ENCODE data around the gene ESYT2. TPM values are rescaled to one million over a fixed set of nuclear protein-coding genes. Genes with fewer than 3 reads are reported as not detected.

Gene ESYT2
- total RNA-seq, 1 experiment from 2014 or later: 68.2 TPM

GRCh38 chr7:158854681-158855081, 25.4 kb upstream of the ESYT2 start (continued):
- no peak for TF ChIP-seq REST (IDR thresholded peaks at IDR 0.05; ENCODE audit: low read depth)
- no peak for TF ChIP-seq RAD21 (IDR thresholded peaks at IDR 0.05; ENCODE audit: low read depth)
- no peak for TF ChIP-seq CBX3 (IDR thresholded peaks at IDR 0.05; ENCODE audit: low read depth)
- TF ChIP-seq MAX (IDR thresholded peaks at IDR 0.05): no peak

GRCh38 chr7:158850545-158851102, 21.3 kb upstream of the ESYT2 start:
- Histone ChIP-seq H3K27ac (ENCODE audit: low read depth, low read length) (no peak overlapping the region), H3K79me2 (ENCODE audit: insufficient read depth, low read length) (no peaks in the 10 kb centered on the region), H2AFZ (ENCODE audit: low read depth, low read length, poor library complexity, severe bottlenecking) (no peak overlapping the region), H4K20me1 (ENCODE audit: insufficient read depth) (no peaks in the 10 kb centered on the region), H3K9ac (ENCODE audit: low read length) (no peak overlapping the region), H3K4me3 (replicated peaks in 1 of 2; ENCODE audit: low read depth in 1 of 2, low read length in 2 of 2) (no peak overlapping the region), H3K4me2 (ENCODE audit: low read length) (no peak overlapping the region), H3K9me3 (ENCODE audit: control insufficient read depth in 1 of 2, insufficient read depth in 1 of 2, low read depth in 1 of 2, low read length in 2 of 2) (no peaks in the 10 kb centered on the region), H3K36me3 (ENCODE audit: control insufficient read depth in 1 of 2, insufficient read depth in 2 of 2, low read length in 2 of 2) (no peaks in the 10 kb centered on the region), H3K9me2 (ENCODE audit: insufficient read depth) (no peaks in the 10 kb centered on the region), H3K4me1 (ENCODE audit: control insufficient read depth in 1 of 2, insufficient read depth in 2 of 2, low read length in 2 of 2) (peaks cover 0 to 5% of the 10 kb centered on the region in 2 experiments; a peak in 2 of 4 replicates), H3K27me3 (ENCODE audit: insufficient read depth, low read length) (no peaks in the 10 kb centered on the region)
- no peak for ATAC-seq
- ChIA-PET CTCF (no interaction called here), RAD21 (ENCODE audit: low non-redundant PET in 1 of 2, low total read pairs in 2 of 2, uncharacterized antibody in 2 of 2, unreplicated experiment in 2 of 2) (no interaction called here), POLR2A (interaction anchor here (1.8 kb wide), 1 partner anchor 21 kb away, joined by 4 read pairs; no protein-coding TSS in a partner anchor)
- no TSS peak for BruUV-seq (replicated peaks)
- no peak for DNase-seq (ENCODE audit: low read depth, low spot score)
- intact Hi-C loops (cut with micrococcal nuclease): no loop called here
- TF ChIP-seq EZH2phosphoT487 (IDR thresholded peaks at IDR 0.05; ENCODE audit: borderline replicate concordance) (no peak), CBX3 (IDR thresholded peaks at IDR 0.05; ENCODE audit: low read depth) (no peak), EZH2 (IDR thresholded peaks at IDR 0.05) (no peak), JUND (IDR thresholded peaks at IDR 0.05) (no peak), POLR2AphosphoS5 (IDR thresholded peaks at IDR 0.05; ENCODE audit: low read depth, low read length) (no peak), YY1 (IDR thresholded peaks at IDR 0.05; ENCODE audit: extremely low read depth, insufficient replicate concordance, low read depth, low read length) (no peak), RAD21 (IDR thresholded peaks at IDR 0.05; ENCODE audit: low read depth) (no peak), ATF3 (IDR thresholded peaks at IDR 0.05) (no peak), CEBPB (IDR thresholded peaks at IDR 0.05; ENCODE audit: low read depth) (no peak), CTCF (IDR thresholded peaks at IDR 0.05 in 2 of 3, conservative IDR thresholded peaks at IDR 0.05 in 1 of 3; ENCODE audit: borderline replicate concordance in 1 of 3, insufficient read depth in 1 of 3, low read depth in 2 of 3, low read length in 2 of 3) (no peak), SIN3A (IDR thresholded peaks at IDR 0.05; ENCODE audit: low read depth) (no peak), ZBTB33 (IDR thresholded peaks at IDR 0.05; ENCODE audit: extremely low read depth, insufficient replicate concordance, low read length) (no peak), POLR2A (IDR thresholded peaks at IDR 0.05; ENCODE audit: borderline replicate concordance, extremely low read depth, insufficient read depth, insufficient read length) (no peak), ZFX (IDR thresholded peaks at IDR 0.05) (no peak), ZNF274 (IDR thresholded peaks at IDR 0.05; ENCODE audit: low read depth, low read length) (no peak), SP1 (IDR thresholded peaks at IDR 0.05; ENCODE audit: low read depth) (no peak), EGR1 (IDR thresholded peaks at IDR 0.05; ENCODE audit: low read depth) (no peak)

All from HCT116 (cell line).